ENCODE results near the gene SERINC4.

The SERINC4 gene

GRCh38 chr15:43800286-43801141 lies 494 bp upstream of the SERINC4 start, which contains the start of gene HYPK:
Gene HYPK, plus strand, starts transcription at chr15:43800599. Its CDS starts 24 bp downstream, at chr15:43800623.
- DNase-seq (ENCODE audit: low read depth): no peak
- TF ChIP-seq, protein P1, sequence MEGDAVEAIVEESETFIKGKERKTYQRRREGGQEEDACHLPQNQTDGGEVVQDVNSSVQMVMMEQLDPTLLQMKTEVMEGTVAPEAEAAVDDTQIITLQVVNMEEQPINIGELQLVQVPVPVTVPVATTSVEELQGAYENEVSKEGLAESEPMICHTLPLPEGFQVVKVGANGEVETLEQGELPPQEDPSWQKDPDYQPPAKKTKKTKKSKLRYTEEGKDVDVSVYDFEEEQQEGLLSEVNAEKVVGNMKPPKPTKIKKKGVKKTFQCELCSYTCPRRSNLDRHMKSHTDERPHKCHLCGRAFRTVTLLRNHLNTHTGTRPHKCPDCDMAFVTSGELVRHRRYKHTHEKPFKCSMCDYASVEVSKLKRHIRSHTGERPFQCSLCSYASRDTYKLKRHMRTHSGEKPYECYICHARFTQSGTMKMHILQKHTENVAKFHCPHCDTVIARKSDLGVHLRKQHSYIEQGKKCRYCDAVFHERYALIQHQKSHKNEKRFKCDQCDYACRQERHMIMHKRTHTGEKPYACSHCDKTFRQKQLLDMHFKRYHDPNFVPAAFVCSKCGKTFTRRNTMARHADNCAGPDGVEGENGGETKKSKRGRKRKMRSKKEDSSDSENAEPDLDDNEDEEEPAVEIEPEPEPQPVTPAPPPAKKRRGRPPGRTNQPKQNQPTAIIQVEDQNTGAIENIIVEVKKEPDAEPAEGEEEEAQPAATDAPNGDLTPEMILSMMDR (IDR thresholded peaks at IDR 0.05; ENCODE audit: low read depth, low read length, missing control alignments): no peak
- peak within 1 kb of the TSS; percentile 78 for H3K4me3 ChIP-seq (ENCODE audit: low read depth, low read length)

- TF ChIP-seq, protein P1 (IDR thresholded peaks at IDR 0.05; ENCODE audit: low read depth, low read length, missing control alignments): no peak
- no peak overlapping the region for H3K4me3 ChIP-seq (ENCODE audit: low read depth, low read length)
- no peak for DNase-seq (ENCODE audit: low read depth)
Measured at GRCh38 chr15:43799209-43799944, 643 bp downstream of the SERINC4 start.

- DNase-seq (ENCODE audit: low read depth): no peak
- TF ChIP-seq, protein P1 (IDR thresholded peaks at IDR 0.05; ENCODE audit: low read depth, low read length, missing control alignments): no peak
- no peak overlapping the region for H3K4me3 ChIP-seq (ENCODE audit: low read depth, low read length)
Measured at GRCh38 chr15:43796566-43796965, 3.5 kb downstream of the SERINC4 start.

- DNase-seq (ENCODE audit: low read depth): no peak
- no peak overlapping the region for H3K4me3 ChIP-seq (ENCODE audit: low read depth, low read length)
- TF ChIP-seq, protein P1 (IDR thresholded peaks at IDR 0.05; ENCODE audit: low read depth, low read length, missing control alignments): no peak
Measured at GRCh38 chr15:43795997-43796396, 4.0 kb downstream of the SERINC4 start.

DNA sequence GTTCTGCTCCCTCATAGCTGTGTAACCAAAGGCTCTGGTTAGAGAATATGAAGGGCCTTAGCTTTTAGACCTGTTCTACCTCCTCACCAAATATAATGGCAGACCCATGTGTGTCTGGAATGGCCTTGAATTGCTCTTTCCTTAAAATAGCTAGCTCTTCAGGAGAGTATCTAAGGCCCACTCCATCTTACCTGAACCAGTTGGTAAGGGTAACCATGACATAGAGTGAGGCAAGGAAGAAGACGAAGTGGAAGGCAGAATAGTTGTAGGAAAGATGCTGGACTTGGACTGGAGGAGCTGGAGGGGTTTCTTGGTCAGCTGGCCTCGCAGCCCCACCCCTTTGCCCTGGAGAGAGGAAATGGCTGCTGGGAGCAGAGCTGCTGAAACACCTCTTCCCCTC lies 4.8 kb downstream of the SERINC4 start:
- TF ChIP-seq, protein P1 (IDR thresholded peaks at IDR 0.05; ENCODE audit: low read depth, low read length, missing control alignments): no peak
- no peak overlapping the region for H3K4me3 ChIP-seq (ENCODE audit: low read depth, low read length)
- DNase-seq (ENCODE audit: low read depth): no peak

- H3K4me3 ChIP-seq (ENCODE audit: low read depth, low read length): no peak overlapping the region
- TF ChIP-seq, protein P1 (IDR thresholded peaks at IDR 0.05; ENCODE audit: low read depth, low read length, missing control alignments): no peak
Measured at GRCh38 chr15:43794269-43795037, 5.6 kb downstream of the SERINC4 start.

More at GRCh38 chr15:43794269-43795037, 5.6 kb downstream of the SERINC4 start:
- DNase-seq (ENCODE audit: low read depth): no peak
